ENCODE measurements around the gene CAPN1. TPM values are rescaled to one million over a fixed set of nuclear protein-coding genes. Genes with fewer than 3 reads are reported as not detected.

The CAPN1 gene
- polyA plus RNA-seq, 3 donors: 109 to 112 (median 109) TPM

- DNase-seq: no peak
These were observed 77.3 kb downstream of the CAPN1 start for GRCh38 chr11:65258988-65259387.

- no peak for DNase-seq
These were observed 78.6 kb downstream of the CAPN1 start for GRCh38 chr11:65260302-65260701.

- no peak for DNase-seq
These were observed 79.2 kb downstream of the CAPN1 start for GRCh38 chr11:65260756-65261590.

Other genes with a start within 250 kb of the CAPN1 start
- 1 to 10 TPM; 2.0 to 3.7 (median 2.1) TPM for gene GPHA2, start 246.0 kb upstream of the CAPN1 start, polyA plus RNA-seq (ENCODE audit: insufficient read length in 3 of 3)
- gene MAJIN, start 209.8 kb upstream of the CAPN1 start, polyA plus RNA-seq (ENCODE audit: insufficient read length in 3 of 3): 1 to 10 TPM; 1.0 to 1.4 (median 1.3) TPM
- gene BATF2, start 185.0 kb upstream of the CAPN1 start, polyA plus RNA-seq (ENCODE audit: insufficient read length in 3 of 3): 1 to 10 TPM; 3.1 to 3.2 (median 3.1) TPM
- gene ARL2, start 167.8 kb upstream of the CAPN1 start, polyA plus RNA-seq (ENCODE audit: insufficient read length in 3 of 3): 10 to 100 TPM; 62.8 to 73.0 (median 71.0) TPM
- 10 to 100 TPM; 31.7 to 32.7 (median 32.0) TPM for gene SNX15, start 154.5 kb upstream of the CAPN1 start, polyA plus RNA-seq (ENCODE audit: insufficient read length in 3 of 3)
- 10 to 100 TPM; 14.1 to 18.2 (median 14.6) TPM for gene SAC3D1, start 140.7 kb upstream of the CAPN1 start, polyA plus RNA-seq (ENCODE audit: insufficient read length in 3 of 3)
- 10 to 100 TPM in 2 of 3 donors, 1 to 10 TPM in 1; 8.7 to 13.5 (median 11.3) TPM for gene NAALADL1, start 123.4 kb upstream of the CAPN1 start, polyA plus RNA-seq (ENCODE audit: insufficient read length in 3 of 3)
- gene CDCA5, start 97.9 kb upstream of the CAPN1 start, polyA plus RNA-seq (ENCODE audit: insufficient read length in 3 of 3): 10 to 100 TPM; 18.3 to 23.6 (median 22.6) TPM
- gene ZFPL1, start 97.7 kb upstream of the CAPN1 start, polyA plus RNA-seq (ENCODE audit: insufficient read length in 3 of 3): 10 to 100 TPM; 30.4 to 37.1 (median 35.4) TPM
- gene VPS51, start 85.7 kb upstream of the CAPN1 start, polyA plus RNA-seq (ENCODE audit: insufficient read length in 3 of 3): 100 to 1,000 TPM; 120 to 154 (median 140) TPM
- gene TM7SF2, start 70.1 kb upstream of the CAPN1 start, polyA plus RNA-seq (ENCODE audit: insufficient read length in 3 of 3): 100 to 1,000 TPM in 1 of 3 donors, 10 to 100 TPM in 2; 88.7 to 100 (median 97.5) TPM
- gene ZNHIT2, start 64.2 kb upstream of the CAPN1 start, polyA plus RNA-seq (ENCODE audit: insufficient read length in 3 of 3): 10 to 100 TPM in 1 of 3 donors, 1 to 10 TPM in 2; 7.8 to 12.4 (median 9.9) TPM
- 100 to 1,000 TPM; 706 to 910 (median 772) TPM for gene FAU, start 59.8 kb upstream of the CAPN1 start, polyA plus RNA-seq (ENCODE audit: insufficient read length in 3 of 3)
- 10 to 100 TPM; 58.8 to 63.2 (median 63.2) TPM for gene MRPL49, start 59.6 kb upstream of the CAPN1 start, polyA plus RNA-seq (ENCODE audit: insufficient read length in 3 of 3)
- gene SYVN1, start 47.4 kb upstream of the CAPN1 start, polyA plus RNA-seq (ENCODE audit: insufficient read length in 3 of 3): 10 to 100 TPM; 48.6 to 51.8 (median 49.6) TPM
- under 1 TPM in 1 of 3 donors, not detected in 2; 0.17 TPM for gene SPDYC, start 11.7 kb upstream of the CAPN1 start, polyA plus RNA-seq (ENCODE audit: insufficient read length in 3 of 3)
- gene POLA2, start 80.0 kb downstream of the CAPN1 start, polyA plus RNA-seq (ENCODE audit: insufficient read length in 3 of 3): 10 to 100 TPM; 27.6 to 35.0 (median 30.3) TPM
- gene CDC42EP2, start 132.9 kb downstream of the CAPN1 start, polyA plus RNA-seq (ENCODE audit: insufficient read length in 3 of 3): 10 to 100 TPM; 10.2 to 18.6 (median 12.9) TPM
- 100 to 1,000 TPM in 1 of 3 donors, 10 to 100 TPM in 2; 96.7 to 102 (median 98.0) TPM for gene DPF2, start 151.9 kb downstream of the CAPN1 start, polyA plus RNA-seq (ENCODE audit: insufficient read length in 3 of 3)
- gene TIGD3, start 172.8 kb downstream of the CAPN1 start, polyA plus RNA-seq (ENCODE audit: insufficient read length in 3 of 3): under 1 TPM; 0.55 to 0.78 (median 0.61) TPM
- 1 to 10 TPM; 5.6 to 8.7 (median 8.1) TPM for gene SLC25A45, start 200.7 kb downstream of the CAPN1 start, polyA plus RNA-seq (ENCODE audit: insufficient read length in 3 of 3)
- gene FRMD8, start 204.7 kb downstream of the CAPN1 start, polyA plus RNA-seq (ENCODE audit: insufficient read length in 3 of 3): 10 to 100 TPM; 20.4 to 26.7 (median 21.0) TPM
- gene NEAT1, start 240.9 kb downstream of the CAPN1 start, polyA plus RNA-seq (ENCODE audit: insufficient read length in 3 of 3): 100 to 1,000 TPM; 120 to 327 (median 277) TPM